Activated CD4-positive, CD25-positive, alpha-beta regulatory T cell (primary cell): ENCODE data around the gene ALDOC.
"Not testable (repeated sequence)": the region's sequence is repeated elsewhere in the genome, so short reads cannot be mapped to it uniquely, and the experiment has no call there.

Source experiments
- DNase-seq, 4 experiments: peaks; one replicate each; lab custom pipeline; 2025; lab: John Stamatoyannopoulos, UW

ALDOC gene

GRCh38 chr17:28582513-28582912 lies 5.8 kb upstream of the ALDOC start:
- no peak for DNase-seq

GRCh38 chr17:28580959-28581358 lies 4.3 kb upstream of the ALDOC start:
- DNase-seq, result no peak

- DNase-seq, result no peak
These were observed 2.8 kb upstream of the ALDOC start for GRCh38 chr17:28579526-28579925.

- DNase-seq, result no peak
These were observed 1.8 kb upstream of the ALDOC start for GRCh38 chr17:28578246-28579195.

GRCh38 chr17:28577466-28577824 lies 750 bp upstream of the ALDOC start:
- no peak for DNase-seq

GRCh38 chr17:28576016-28576415 lies 679 bp downstream of the ALDOC start:
- not testable (repeated sequence) for DNase-seq

- no peak for DNase-seq
These were observed 1.4 kb downstream of the ALDOC start for GRCh38 chr17:28575126-28575795.

- DNase-seq, result no peak
These were observed 2.2 kb downstream of the ALDOC start for GRCh38 chr17:28574526-28574925.

- DNase-seq, result no peak
These were observed 2.7 kb downstream of the ALDOC start for GRCh38 chr17:28573966-28574480.

- DNase-seq, result no peak
These were observed 3.2 kb downstream of the ALDOC start for GRCh38 chr17:28573521-28573920.

GRCh38 chr17:28573040-28573380 lies 3.7 kb downstream of the ALDOC start:
- DNase-seq, result no peak

- DNase-seq, result no peak
These were observed 4.2 kb downstream of the ALDOC start for GRCh38 chr17:28572259-28573039.

GRCh38 chr17:28571361-28572122 lies 5.2 kb downstream of the ALDOC start, which contains the start of gene PIGS:
Gene PIGS, minus strand, starts transcription at chr17:28571524. Its CDS starts 28 bp downstream, at chr17:28571496.
- peak; percentile 76 to 88 (median 84) for DNase-seq

- DNase-seq, result peak in 1 of 4 experiments; percentile 30
These were observed 5.9 kb downstream of the ALDOC start for GRCh38 chr17:28570716-28571360.

- no peak for DNase-seq
These were observed 7.2 kb downstream of the ALDOC start for GRCh38 chr17:28569446-28569845.

GRCh38 chr17:28567604-28568003 lies 9.1 kb downstream of the ALDOC start:
- DNase-seq, result no peak

- no peak for DNase-seq
These were observed 13.2 kb downstream of the ALDOC start for GRCh38 chr17:28563475-28563874.

GRCh38 chr17:28555022-28555421 lies 21.7 kb downstream of the ALDOC start:
- no peak for DNase-seq

GRCh38 chr17:28554565-28554964 lies 22.1 kb downstream of the ALDOC start:
- no peak for DNase-seq

GRCh38 chr17:28553000-28553505 lies 23.6 kb downstream of the ALDOC start:
- no peak for DNase-seq
